GM18526 (cell line): ENCODE results near the gene PRODH.

Experiments used
- POLR2A ChIP-seq: IDR thresholded peaks from 3 replicates; pipeline ENCODE4 v1.6.1; 2011; ENCODE audit not compliant: insufficient read length; ENCODE audit errors: extremely low read depth

Gene PRODH

DNA sequence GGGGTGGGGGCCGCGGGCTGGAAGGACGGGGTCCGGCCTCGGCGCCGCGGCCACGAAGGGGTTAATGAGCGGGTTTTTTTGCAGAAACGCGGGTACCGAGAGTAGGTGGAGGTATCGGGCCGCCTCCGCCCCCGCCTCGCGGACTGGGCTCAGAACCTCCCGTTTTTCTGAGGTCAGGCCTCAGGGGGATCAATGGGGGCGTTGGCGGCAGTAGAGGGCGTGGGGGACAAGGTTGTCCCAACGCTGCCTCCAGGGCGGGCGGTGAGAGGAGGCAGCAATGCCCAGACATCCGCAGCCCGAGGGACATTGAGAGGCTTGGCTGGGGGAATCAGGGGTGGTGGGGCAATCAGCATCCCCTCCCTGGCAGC is 34.8 kb upstream of the PRODH start:
- no peak for TF ChIP-seq POLR2A

- no peak for TF ChIP-seq POLR2A
These were observed 34.3 kb upstream of the PRODH start for GRCh38 chr22:18970176-18970947.

DNA sequence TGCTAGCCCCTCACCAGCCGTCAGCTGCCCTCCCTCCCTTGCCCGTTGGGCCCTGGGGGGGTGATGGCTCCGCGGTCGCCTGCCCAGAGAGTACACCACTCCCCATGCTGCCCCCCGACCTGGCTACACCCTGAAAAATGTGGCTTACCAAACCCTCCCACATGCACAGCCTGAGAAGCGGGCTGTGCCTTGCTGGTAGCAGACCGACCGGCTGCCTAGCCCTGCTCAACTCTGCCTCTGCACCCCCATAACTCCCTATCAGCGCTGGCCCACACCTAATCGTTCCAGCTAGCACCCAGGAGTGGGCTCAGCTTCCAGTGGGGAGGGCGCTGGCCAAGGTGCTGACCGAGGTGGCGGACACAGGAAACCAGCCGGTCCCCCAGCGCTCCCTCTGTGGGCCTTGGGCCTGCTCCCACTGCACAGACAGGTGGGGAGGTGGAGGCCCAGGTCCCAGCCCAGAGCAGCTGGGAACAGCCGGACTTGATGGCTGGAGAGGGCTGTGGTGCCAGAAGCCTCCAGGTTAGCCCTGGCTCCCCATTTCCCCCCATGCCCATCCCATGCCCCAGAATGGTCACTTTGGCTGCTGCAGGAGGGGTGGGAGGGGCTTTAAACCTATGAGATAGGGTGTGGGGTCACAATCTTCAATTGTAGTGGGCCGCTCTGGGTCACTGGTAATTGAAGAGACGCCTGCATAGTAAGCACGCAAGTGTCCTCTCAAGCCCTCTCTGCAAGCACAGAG is 32.1 kb upstream of the PRODH start:
- TF ChIP-seq POLR2A: no peak

DNA sequence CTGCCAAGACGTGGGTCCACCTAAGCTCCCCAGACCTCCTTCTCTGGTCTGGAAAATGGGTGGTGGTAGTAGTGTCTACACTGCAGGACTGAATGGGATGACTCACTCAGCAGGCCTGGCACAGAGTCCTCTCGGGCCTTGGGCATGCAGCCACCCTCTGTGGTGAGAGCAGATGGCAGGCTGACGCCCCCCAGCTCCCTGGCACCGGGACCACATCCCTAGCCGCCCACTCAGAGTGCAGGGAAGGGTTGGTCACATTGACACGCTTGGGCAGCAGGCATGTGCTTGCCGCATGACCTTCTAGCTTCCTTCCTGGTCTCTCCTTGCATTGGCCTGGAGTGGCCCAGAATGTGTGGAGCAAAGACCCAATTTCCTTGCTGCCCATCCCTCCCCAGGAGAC is 30.7 kb upstream of the PRODH start:
- TF ChIP-seq POLR2A: no peak

- TF ChIP-seq POLR2A: no peak
These were observed 29.7 kb upstream of the PRODH start for GRCh38 chr22:18965526-18966421.

GRCh38 chr22:18962308-18962635 is 26.2 kb upstream of the PRODH start:
- no peak for TF ChIP-seq POLR2A

DNA sequence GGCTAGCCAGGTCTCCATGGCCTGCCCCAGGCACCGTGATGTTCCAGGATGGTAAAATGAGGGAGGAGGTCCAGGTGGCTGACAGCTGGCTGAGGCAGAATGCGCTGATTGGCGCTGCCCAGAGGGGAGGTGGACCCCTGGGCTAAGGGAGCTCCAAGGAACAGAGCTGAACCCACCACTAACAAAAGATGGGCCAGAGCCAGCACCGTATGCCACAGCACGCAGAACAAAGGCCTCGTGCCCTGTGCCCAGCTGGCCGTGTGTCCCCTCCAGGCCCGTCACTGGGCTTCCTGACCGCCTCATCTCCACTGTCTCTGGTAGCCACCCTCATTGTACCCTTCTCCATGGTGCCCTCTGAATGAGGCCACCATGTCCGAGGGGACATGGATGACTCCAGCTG is 19.6 kb upstream of the PRODH start:
- TF ChIP-seq POLR2A: no peak

DNA sequence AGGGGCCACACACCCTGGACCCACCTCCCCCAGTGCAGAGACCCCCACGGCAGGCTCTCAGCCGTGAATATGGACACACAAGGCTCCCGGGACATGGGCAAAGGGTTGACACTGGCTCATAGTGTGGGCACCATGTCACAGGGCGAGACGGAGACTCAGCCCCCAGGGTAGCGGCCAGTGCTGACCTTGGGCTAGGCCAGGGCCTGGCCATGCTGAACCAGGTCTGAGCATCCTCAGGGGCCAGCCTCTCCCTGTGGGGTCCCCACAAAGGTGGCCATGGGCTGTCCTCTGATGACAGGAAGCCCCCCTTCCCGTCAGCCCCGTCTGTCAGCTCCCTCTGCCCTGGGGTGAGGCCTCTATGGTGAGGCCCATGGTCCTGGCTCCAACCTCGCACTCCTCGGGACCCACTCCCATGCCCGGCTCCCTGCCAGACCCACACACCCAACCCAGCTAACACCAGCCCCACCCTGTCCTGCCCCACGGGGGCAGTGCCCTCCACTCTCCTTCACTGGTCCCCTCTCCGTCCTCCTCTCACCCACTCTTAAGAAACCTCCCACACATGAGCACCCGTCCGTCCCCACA is 19.0 kb upstream of the PRODH start:
- no peak for TF ChIP-seq POLR2A

DNA sequence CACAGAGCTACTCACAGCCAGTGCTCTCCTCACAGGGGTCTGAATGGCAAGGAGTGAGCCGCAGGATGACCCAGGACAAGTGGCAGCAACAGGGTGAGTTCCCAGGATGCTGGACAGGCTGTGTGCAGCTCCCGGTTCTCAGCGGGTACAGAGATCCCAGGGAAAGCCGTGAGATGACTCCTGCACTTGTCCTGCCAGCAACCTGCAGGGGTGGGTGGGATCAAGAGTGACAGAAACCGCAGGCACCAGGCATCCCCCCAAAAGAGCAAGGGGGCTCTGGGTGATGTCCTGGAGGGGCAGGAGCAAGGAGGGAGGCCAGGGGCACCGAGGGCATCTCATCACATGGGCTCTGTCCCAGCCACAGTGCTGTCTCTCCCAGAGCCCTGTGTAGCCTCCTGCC is 15.9 kb upstream of the PRODH start:
- no peak for TF ChIP-seq POLR2A

DNA sequence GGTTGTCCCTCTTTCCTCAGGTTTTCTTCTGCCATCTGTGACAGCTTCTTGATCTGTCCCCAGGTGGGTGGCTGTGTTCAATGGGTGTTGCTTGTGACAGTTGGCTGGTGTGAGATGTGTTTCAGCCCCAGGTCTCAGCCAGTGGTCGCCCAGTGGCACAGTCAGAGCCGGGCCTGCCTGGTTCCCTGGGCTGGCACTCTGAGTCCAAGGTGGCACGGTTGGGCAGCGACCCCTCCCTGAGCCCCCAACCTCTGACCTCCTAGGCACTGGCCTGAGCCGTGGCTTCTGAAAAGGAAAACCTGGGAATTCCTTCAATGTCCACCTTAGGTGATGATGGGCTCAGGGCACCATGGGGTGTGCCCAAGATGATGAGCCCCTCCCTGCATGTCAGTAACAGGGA is 14.0 kb upstream of the PRODH start:
- no peak for TF ChIP-seq POLR2A

- no peak for TF ChIP-seq POLR2A
These were observed 11.8 kb upstream of the PRODH start for GRCh38 chr22:18947905-18948304.

- no peak for TF ChIP-seq POLR2A
These were observed 2.2 kb downstream of the PRODH start for GRCh38 chr22:18933914-18934313.

DNA sequence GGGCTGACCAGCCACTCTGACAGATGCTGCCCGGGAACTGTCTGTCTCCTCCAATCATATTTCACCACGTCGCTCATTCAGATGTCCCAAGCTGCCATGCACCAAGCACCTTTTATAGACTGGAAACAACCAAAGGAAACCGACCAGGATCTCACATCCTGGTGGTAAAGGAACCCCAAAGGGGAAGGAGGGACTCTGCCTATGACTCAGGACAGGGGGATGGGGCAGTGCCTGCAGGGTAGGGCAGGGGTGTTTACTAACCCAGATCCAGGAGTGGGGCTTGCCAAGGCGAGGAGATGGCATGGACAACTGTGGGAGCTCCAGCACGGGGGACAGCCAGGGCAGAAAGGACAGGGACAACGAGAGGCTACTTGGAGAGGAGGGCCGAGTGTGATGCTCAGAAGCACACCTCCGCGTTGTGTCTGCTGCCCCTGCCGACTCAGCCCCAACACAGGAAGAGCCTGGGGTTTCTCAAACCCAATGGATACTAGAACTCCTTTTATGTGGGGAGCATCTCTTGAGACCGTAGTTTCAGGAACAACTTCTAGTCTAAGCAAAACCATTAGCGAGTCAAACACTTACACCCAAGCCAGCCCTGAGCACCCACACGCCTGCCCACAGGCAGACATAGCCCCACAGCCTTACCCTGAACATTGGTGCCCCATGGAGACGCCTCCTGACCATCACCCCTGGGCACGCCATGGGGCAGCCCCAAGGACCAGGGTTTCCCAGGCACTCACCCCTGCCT is 4.0 kb downstream of the PRODH start:
- no peak for TF ChIP-seq POLR2A

DNA sequence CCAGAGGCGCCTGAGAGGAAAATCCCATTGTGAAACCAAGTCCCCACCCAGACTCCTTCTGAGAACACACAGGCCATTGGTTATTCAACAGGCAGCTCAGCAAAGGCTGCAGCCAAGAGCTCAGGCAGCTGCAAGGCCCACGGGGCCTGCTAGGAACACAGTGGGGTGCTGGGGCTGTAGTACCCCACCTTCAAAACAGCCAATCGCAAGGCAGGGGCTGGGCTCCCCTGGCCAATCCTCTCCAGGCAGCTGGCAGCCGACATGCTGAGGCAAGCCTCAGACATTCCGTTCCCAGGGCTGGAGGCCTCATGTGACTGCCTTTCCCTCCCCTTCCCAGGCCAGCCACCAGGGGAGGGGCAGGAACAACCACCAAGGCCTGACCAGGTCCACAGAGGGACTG is 6.6 kb downstream of the PRODH start:
- TF ChIP-seq POLR2A: no peak

GRCh38 chr22:18927573-18927972 is 8.5 kb downstream of the PRODH start:
- no peak for TF ChIP-seq POLR2A
